Measurements from ENCODE around the gene TMEM115.
A peak's percentile ranks its signal among the peaks of the same experiment; 100 is the strongest.

Gene TMEM115

DNA sequence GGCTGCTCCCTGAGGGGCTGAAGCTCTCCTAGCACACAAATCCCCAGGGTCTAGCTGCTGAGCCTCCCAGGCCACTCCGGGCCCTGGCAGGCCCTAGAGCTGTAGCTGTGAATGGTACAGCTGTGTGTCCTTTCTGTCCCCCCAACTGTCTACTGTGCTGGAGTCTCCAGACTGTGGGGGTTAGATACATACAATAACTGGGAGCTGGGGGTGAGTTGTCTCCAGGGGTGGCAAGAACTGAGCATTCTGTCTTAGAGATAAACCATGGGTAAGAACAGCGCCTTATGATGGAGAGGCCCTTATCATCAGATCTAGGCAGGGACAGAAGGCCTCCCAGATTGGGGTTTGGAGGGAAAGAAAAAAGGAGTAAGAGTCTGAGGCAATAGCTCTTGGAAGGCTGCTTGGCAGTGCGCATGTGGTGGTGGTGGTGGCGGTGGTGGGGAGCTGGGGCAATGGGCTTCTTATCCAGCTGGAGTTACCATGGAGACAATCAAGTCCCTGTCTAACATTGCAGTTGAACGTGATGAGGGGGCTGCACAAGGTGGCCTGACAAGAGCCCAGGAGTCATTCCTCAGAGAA, 5.0 kb downstream of the TMEM115 start:
- no peak for DNase-seq

DNA sequence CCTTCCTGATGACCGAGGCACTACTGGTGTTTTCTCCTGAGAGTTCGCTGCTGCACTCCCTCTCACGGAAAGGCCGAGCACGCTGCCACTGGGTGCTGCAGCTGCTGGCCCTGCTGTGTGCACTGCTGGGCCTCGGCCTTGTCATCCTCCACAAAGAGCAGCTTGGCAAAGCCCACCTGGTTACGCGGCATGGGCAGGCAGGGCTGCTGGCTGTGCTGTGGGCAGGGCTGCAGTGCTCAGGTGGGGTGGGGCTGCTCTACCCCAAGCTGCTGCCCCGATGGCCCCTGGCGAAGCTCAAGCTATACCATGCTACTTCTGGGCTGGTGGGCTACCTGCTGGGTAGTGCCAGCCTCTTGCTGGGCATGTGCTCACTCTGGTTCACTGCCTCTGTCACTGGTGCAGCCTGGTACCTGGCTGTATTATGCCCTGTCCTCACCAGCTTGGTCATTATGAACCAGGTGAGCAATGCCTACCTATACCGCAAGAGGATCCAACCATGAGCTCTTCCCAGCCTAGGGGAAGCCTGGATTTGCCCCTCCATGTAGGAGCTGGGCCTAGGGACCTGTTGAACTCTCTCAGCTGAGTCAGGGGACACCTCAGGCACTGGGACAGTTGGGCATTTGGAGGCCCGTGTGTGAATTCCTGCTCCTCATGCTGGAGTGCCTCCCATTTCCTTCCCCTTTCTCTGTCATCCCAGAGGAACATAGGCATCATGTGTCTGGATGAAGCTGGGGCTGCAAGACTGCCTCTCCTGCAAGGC, 5.9 kb downstream of the TMEM115 start:
- no peak for DNase-seq

DNA sequence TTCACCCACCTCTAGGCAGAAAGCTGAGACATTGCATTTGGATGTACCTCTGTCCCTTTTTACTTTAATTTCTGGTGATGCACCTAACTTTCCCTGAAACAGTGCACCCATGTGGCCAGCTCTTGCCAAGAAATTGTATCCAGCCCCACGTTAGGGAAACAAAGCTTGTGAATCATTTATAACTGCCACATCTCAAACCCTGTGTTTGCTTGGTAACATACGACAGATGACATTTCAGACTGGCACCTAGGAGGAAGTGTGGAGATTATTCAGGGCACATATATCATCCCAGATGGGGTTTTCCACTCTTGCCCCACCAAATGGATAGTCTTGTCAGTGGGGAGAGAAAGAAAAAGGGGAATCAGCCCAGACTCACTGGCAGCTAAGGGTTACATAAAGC, 6.5 kb downstream of the TMEM115 start:
- no peak for DNase-seq

DNA sequence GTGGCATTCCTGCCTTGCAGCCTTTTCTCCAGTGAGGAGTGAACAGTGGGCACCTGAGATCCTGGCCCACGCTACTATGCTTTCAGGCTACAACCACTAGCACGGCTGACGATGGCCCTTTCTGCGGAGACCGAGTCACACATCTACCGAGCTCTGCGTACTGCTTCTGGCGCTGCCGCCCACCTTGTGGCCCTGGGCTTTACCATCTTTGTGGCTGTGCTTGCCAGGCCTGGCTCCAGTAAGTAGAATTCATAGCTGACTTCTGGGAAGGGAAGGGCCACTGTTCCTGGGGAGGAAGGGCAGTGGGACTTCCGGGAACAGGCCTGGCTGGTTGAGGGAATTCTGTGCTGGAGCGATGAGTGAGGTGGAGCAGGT, 8.0 kb downstream of the TMEM115 start:
- no peak for DNase-seq

DNA sequence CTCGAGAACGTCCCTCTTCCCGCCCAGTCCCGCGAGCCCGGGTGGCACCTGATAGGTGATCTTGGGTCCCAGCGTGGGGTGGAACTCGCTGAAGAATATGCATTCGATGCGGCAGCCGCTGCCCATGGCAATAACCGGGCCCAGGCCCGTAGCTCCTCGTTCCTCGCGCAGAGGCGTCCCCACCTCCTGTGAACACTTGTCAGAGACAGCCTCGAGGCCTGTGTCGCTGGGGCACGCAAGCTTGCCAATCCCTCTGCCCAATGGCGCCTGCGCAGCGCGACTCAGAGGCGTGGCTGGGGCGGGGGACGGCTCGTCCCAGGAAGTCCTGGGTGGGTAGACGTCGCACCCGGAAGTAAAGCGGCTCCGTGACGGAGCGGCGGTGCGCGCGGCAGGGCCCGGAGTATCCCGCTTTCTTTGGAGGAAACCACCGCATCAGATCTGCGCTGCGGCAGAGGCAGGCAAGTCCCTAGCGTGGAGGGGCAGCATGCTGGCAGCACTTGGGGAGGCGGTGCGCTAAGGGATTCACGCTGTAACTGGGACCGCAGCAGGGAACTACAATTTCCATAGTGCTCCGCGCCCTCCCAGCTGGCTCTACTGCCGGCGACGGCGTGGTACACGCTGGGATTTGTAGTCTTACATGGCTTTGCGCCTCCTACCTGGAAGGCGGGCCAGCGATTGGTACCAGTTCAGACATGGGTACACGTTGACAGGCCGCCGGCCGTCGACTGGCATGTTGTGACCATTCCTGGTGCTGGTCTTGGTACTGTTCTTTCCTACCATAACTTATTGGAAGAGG, 8.6 kb downstream of the TMEM115 start, which contains the start of the genes CYB561D2 and NPRL2:
TSS of gene CYB561D2 (plus strand) at position 336 of the 796 bp plus-strand sequence. CDS start 572 bp downstream, outside the sequence.
TSS of gene NPRL2 (minus strand) at position 249 of the 796 bp plus-strand sequence. CDS start at position 126, 123 bp downstream.
- DNase-seq = peak; percentile 99

DNA sequence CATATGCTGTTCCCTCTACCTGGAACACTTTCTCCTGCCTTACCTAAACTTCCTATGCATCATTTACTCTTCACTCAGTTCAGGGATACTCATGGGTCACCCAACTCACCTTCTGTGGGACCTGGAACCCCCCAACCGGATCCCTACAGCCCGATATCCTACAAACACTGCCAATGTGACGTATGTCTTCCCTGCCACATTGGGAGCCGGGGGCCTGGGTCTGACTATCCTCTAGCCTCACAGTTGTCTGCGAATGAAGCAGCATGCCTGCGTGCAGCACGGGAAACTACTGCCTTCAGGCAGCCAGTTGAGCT, 9.2 kb downstream of the TMEM115 start:
- no peak for DNase-seq

DNA sequence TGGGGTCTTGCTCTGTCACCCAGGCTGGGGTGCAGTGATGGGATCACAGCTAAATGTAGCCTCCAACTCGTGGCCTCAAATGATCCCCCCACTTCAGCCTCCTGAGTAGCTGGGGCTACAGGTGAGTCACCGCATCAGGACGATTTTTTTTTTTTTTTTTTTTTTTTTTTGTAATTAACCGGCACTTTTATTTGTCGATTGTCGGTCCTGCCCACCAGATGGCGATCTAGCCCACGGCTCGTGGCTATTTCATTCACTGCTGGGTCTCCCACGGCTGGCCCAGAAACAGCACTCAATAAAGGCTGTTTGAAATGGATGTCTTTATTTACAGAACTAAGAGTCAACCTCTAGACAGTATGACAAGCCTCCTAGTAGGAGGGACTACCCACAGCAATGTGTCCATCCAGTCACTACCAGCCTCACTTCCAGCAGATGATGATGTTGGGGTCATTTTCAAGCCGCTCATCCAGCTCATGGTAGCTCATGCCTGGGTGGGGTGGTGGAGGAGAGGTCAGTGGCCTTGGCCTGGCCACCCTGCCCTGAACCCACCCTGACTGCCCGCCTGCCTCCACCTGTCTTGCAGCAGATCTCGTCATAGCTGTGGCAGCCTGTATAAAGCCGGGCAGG, 12.0 kb downstream of the TMEM115 start:
- no peak for DNase-seq

DNA sequence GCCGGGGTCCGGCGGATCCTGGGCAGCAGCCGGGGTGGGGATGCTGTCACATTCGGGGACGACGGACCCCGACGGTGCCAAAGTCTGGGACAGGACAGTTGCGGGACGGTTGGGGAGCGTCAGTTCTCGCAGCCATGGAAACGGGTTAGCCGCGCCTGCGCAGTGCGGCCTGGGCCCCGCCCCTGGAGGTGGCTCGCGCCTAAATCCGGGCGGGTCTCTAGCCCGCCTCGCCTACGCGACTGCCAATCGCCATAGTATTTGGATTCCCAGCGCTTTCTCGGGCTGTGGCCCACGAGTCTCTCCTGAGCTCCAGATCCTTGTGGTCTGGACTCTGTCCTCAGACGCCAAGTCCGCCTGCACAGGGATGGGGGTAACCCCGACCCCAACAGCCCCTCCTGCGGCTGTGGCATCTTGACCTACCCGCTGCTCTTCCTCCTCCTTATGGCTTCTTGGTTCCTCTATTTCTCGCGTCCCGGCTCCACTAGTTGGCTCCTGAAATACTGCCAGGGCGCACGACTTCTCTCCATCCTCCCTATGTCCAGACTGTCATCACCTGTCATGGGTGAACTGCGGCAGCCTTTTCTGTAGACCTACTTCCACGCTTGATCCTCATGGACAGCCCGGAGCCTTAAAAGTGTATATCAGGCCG, 13.6 kb downstream of the TMEM115 start, which contains the start of gene ZMYND10:
TSS of gene ZMYND10 (minus strand) at position 147 of the 649 bp plus-strand sequence. CDS start 153 bp downstream, outside the sequence.
- peak; percentile 67 for DNase-seq

DNA sequence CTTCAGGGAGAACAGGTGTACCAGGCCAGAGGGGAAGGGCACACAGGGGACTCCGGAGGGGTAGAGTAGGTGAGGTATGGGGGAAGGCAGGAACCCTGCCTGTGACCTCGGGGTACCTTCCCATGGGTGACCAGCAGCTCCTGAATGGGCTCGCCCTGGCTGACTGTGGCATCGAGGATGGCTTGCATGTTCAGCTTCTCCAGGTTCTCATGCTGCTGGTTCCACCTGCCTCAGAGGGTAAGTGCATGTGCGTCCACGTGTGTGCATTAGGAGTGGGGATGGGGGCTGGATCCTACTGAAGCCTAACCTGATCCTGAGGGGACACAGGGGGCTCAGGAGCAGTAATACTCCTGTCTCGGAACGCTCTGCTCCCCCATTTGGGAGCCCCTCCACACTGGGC, 14.3 kb downstream of the TMEM115 start:
- no peak for DNase-seq

DNA sequence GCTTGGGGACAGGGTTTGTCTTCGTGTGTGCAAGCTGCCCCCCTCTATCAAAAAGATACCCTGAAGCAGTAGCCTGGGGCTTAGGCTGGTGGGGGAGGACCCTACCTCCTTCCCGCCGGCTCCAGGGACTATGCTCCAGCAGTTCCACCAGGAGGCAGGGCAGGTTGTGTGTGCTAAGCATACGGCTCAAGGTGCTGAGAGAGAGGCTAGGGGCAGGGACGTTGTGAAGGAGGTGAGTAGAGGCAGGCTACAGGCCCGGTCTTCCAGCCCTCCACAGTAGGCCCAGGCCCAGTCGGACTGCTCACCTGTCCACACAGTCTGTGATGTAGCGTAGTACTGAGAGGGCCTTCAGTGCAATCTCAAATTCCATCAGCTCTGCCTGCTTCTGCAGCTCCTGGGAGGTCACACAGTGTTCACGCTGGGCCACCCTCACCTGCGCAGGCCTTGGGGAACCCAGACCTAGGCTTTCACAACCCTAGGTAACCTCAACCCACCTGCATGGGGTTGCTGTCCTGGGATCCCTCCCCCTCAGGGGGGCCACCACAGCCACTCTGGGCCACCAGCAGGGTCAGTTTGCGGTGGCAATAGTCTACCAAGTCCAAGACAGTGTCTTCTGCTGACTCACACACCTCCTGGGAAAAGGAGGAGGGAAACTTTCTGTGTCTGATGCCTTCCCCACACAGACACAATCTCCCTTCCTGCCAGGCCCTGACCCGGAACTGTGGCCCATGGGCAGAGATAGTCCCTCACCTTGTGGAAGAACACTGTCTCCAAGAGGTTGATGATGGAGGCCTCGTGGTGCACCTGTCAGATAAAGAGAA, 16.3 kb downstream of the TMEM115 start:
- DNase-seq = no peak

DNA sequence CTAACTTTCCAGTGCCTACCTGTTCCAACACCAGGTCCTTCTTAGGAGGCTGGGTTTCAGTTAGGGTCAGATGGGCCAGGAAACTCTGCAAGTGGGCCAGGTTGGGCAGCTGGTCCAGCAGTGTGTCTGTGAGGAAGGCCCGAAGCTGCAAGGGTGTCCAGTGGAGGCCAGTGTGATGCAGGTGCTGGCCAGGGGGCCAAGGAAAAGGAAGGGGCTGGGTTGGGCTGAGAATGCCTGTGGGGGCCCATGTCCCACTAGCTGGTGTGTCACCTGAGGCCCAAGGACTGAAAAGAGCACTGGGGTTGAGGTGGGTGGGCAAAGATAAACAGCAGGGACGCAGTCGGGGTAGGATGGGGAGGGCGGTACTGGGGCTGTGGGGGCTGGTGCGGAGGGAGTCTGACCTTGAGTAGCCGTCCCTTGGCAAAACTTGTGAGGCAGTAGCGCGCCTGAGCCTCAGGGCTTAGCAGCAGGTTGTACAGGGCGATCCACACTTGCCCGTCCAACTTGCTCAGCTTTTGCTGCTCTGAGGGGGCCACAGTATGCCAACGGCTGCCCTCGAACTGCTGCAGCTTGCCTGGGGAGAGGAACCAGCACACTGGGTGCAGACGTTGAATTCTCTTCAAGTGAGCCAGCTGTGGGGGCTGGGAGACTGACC, 17.2 kb downstream of the TMEM115 start:
- DNase-seq = no peak

DNA sequence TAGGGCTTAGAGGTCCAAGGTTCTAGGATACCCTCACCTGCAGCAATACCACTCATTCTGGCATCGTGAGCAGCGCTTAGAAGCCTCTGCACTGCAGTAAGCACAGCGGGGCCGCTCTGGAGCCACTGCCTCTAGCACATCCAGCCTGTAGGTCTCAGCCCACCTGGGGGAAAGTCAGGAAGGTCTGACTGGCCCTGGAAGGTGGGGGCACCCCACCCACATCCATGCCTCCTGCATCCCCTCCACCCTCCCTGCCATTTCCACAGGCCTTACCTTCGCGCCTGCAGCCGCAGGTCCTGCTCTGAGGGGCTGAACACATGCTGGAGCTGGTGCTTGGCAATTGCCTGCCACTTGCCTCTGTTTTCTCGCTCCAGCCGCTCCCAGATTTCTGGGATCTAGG, 17.8 kb downstream of the TMEM115 start:
- no peak for DNase-seq

DNA sequence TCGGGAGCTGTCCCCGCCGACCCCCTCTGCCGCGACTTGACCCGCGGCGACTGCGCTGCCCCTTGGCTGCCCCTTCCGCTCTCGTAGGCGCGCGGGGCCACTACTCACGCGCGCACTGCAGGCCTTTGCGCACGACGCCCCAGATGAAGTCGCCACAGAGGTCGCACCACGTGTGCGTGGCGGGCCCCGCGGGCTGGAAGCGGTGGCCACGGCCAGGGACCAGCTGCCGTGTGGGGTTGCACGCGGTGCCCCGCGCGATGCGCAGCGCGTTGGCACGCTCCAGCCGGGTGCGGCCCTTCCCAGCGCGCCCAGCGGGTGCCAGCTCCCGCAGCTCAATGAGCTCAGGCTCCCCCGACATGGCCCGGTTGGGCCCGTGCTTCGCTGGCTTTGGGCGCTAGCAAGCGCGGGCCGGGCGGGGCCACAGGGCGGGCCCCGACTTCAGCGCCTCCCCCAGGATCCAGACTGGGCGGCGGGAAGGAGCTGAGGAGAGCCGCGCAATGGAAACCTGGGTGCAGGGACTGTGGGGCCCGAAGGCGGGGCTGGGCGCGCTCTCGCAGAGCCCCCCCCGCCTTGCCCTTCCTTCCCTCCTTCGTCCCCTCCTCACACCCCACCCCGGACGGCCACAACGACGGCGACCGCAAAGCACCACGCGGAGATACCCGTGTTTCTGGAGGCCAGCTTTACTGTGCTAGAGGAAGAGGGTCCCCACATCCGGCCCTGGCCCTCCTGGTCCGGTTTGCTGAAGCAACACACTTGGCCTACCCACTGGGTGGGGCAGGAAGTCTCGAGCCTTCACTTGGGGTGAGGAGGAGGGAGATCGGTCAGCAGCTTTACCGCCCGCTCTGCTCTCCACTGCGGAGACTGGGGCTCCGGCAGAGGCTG, 18.6 kb downstream of the TMEM115 start, which contains the start of gene RASSF1:
TSS of gene RASSF1 (minus strand) at position 389 of the 882 bp plus-strand sequence. CDS start at position 358, 31 bp downstream.
- peak; percentile 71 for DNase-seq

DNA sequence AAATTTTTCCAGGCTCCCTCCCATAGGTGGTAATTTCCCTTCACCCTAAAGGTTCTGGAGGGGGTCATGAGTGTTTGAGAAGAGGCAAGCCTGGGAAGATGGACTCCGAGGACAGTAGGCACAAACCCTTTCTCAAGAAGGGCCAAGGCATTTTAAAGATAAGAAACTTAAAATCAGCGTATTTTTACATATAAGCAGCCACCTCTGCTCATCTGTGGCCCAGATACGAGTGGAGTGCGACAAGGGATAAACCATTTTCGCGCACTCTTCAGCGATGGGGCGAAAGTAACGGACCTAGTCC, 19.2 kb downstream of the TMEM115 start:
- DNase-seq = no peak

DNA sequence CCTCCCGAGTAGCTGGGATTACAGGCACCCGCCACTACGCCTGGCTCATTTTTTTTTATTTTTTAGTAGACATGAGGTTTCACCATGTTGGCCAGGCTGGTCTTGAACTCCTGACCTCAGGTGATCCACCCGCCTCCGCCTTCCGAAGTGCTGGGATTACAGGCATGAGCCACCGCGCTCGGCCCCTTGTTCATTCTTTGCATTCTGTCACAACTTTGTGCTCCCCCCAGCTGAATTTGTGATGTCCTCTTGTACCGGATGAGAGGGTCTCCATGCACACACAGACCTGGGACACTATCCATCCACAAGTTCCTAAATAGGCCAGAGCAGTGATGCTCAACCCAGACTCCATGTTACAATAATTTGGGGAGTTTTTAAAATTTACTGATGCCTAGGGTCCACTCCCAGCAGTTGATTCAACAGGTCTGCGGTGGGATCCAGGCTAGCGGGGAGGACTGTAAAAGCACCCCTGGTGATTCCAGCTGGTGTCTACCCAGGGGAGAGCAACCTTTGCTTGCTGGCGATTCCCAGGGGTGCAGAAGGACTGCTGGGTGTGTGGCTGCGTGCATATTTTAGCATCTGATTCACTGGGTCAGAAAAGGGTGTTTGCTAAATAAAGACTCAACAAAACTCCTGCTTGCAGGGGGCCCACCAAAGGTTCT, 19.7 kb downstream of the TMEM115 start:
- DNase-seq = no peak

DNA sequence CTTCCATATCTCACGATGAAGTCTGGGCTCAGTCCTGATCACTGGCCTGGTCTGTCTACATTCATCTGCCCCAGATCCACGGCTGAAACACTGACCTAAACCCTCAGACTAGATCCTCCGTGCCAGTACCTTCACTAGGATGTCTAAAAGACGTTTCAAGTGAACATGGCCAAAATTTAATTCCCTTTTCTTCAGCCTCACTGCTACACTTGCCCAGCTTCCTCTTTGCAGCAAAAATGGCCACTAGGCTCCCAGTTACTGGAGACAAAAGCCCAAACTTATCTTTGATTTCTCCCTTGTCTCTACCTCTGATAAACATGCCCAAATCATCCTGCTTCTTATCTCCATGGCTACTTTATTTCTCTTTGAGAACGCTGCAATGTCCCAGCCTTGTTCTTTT, 20.4 kb downstream of the TMEM115 start:
- no peak for DNase-seq

DNA sequence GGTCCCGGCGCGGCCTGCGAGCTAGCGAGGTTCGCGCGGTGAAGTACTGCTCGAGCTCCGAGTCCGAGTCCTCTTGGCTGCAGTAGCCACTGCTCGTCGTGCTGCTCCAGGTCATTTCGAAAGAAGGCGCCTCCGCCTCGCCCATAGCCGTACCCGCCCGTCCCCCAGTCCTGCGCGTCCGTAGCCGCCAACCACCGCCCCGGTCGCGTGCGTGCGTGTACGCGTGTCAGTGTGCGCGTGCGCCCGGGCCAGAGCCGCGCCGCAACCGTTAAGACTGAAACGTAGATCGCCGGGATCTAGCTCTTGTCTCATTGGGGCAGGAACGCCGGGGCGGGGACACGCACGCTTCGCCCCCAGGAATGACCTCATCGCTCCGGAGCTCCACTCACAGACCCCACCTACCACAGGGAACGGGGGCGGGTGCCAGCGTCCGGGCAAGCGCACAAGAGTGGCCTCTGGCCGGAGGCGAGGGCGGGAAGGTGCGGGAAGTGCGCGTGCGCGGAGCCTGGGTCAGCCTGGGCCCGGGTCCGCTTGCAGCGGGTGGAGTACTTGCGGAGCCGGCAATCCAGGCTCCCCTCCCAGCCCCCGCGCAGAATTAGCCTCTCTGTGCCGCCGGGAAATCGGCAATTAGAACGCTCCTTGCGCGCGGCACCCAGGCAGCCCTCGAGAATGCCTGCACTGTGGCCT, 22.0 kb downstream of the TMEM115 start:
- peak; percentile 94 for DNase-seq

DNA sequence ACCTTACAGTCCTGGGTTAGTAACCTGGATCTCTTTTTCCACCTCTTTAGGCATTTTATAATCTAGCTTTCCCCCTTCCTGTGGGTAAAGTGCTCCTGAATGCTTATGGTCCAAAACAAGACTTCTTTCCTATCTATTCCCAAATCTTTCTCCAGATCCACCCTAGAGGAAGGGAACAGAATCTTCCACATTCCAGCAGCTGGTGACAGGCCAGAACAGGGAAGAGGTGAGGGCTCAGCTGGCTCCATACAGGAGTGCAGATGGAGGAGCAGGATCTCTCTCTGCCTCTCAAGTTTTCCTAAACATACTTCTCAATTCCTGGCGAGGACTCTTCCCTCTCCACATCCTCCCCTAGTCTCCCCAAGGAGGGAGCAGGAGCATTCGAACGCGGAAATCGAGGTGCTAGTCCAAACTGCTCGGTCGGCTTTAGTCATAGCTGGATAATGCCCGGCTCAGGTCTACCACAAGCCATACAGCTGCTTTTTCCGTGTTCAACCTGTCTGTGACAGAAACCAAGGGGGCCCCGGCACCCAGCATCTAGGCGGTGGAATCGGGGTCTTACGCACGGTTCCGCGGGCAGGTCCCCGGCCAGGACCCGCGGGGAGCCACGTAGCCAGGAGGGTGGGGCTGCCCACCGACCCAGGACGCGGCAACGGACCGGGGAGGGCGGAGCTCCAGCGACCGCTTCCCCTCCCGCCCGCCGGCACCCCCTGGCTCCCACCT, 22.7 kb downstream of the TMEM115 start:
- DNase-seq = no peak

Measured in right kidney (tissue), 1 donor.